Mesendoderm (in vitro differentiated cells): ENCODE measurements around the gene ZNF782.

Experiments used
- DNase-seq: peaks from one replicate; pipeline ENCODE4 v3.0.0; 2013
- H2AK5ac ChIP-seq: 2 replicates; pipeline ENCODE4 v1.6.1; 2013; ENCODE audit warnings: low read length, inconsistent platforms
- H2BK120ac ChIP-seq: 2 replicates; pipeline ENCODE4 v1.6.1; 2013; ENCODE audit warnings: low read depth, mild to moderate bottlenecking, low read length, moderate library complexity, mixed read lengths
- H2BK15ac ChIP-seq: replicated peaks from 2 replicates; pipeline ENCODE4 v1.6.1; 2013; ENCODE audit warnings: low read depth, mild to moderate bottlenecking, moderate library complexity
- H2BK5ac ChIP-seq: 2 replicates; pipeline ENCODE4 v1.6.1; 2013; ENCODE audit warnings: low read length, inconsistent platforms
- H3K18ac ChIP-seq: 2 replicates; pipeline ENCODE4 v1.6.1; 2013; ENCODE audit warnings: mild to moderate bottlenecking, low read length, mixed read lengths
- H3K23ac ChIP-seq: one replicate; pipeline ENCODE4 v1.6.1; 2013; ENCODE audit warnings: low read length
- H3K27ac ChIP-seq: 2 replicates; pipeline ENCODE4 v1.5.1; 2013; ENCODE audit warnings: low read depth, mild to moderate bottlenecking, inconsistent platforms, low read length, moderate library complexity
- H3K27me3 ChIP-seq: 2 replicates; pipeline ENCODE4 v1.6.1; 2013; ENCODE audit warnings: low read length, control low read depth, mild to moderate bottlenecking, inconsistent platforms; ENCODE audit not compliant: insufficient read depth, poor library complexity
- H3K36me3 ChIP-seq: 2 replicates; pipeline ENCODE4 v1.6.1; 2013; ENCODE audit warnings: low read length, inconsistent platforms; ENCODE audit not compliant: control insufficient read depth, insufficient read depth
- H3K4ac ChIP-seq: one replicate; pipeline ENCODE4 v1.6.1; 2013; ENCODE audit warnings: low read depth, mild to moderate bottlenecking, low read length, moderate library complexity
- H3K4me1 ChIP-seq: 2 replicates; pipeline ENCODE4 v1.6.1; 2013; ENCODE audit warnings: low read depth, low read length, inconsistent platforms; ENCODE audit not compliant: control insufficient read depth
- H3K4me2 ChIP-seq: 2 replicates; pipeline ENCODE4 v1.6.1; 2013; ENCODE audit warnings: low read length
- H3K4me3 ChIP-seq: 2 replicates; pipeline ENCODE4 v1.5.1; 2013; ENCODE audit warnings: mild to moderate bottlenecking, low read length
- H3K56ac ChIP-seq: one replicate; pipeline ENCODE4 v1.6.1; 2013; ENCODE audit warnings: low read length
- H3K79me1 ChIP-seq: 2 replicates; pipeline ENCODE4 v1.6.1; 2013; ENCODE audit warnings: low read length, inconsistent platforms
- H3K79me2 ChIP-seq: 2 replicates; pipeline ENCODE4 v1.6.1; 2013; ENCODE audit warnings: mild to moderate bottlenecking, low read length; ENCODE audit not compliant: control insufficient read depth, insufficient read depth
- H3K9ac ChIP-seq: 2 replicates; pipeline ENCODE4 v1.6.1; 2013; ENCODE audit warnings: low read length, inconsistent platforms
- H4K5ac ChIP-seq: one replicate; pipeline ENCODE4 v1.6.1; 2013; ENCODE audit warnings: low read length
- H4K8ac ChIP-seq: one replicate; pipeline ENCODE4 v1.6.1; 2013; ENCODE audit warnings: low read depth, mild to moderate bottlenecking, control low read depth, low read length, moderate library complexity
- WGBS: extraction: QIAGEN DNeasy Blood & Tissue Kit; methylation state at CpG from one replicate; pipeline ENCODE4 v1.1.7; 2013; ENCODE audit warnings: low lambda C conversion rate, missing lambda C conversion rate; ENCODE audit not compliant: insufficient coverage; ENCODE audit errors: extremely low coverage; 5-methylcytosine and 5-hydroxymethylcytosine counted together

Gene ZNF782

DNA sequence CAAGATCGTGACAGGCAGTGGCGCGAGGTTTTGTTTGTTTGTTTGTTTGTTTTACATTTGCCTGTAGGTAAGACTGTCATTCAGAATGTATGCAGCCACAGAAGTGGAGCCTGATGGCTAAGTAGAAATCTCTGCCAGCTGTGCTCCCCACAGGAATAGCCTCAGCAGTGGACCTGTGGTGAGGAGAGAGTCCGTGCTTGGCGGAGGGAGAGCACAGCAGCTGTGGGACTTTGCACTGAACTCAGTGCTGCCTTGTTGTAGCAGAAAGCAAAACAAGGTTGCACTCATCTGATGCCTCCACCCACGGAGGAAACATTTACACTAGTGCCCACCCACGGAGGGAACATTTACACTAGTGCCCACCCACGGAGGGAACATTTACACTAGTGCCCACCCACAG lies 4.4 kb upstream of the ZNF782 start:
- no peak overlapping the region for H3K18ac ChIP-seq
- no peaks in the 10 kb centered on the region for H3K27me3 ChIP-seq
- H3K27ac ChIP-seq: no peak overlapping the region
- peak overlapping the region; percentile 35 for H3K56ac ChIP-seq
- H4K8ac ChIP-seq: no peak overlapping the region
- H3K79me2 ChIP-seq: no peaks in the 10 kb centered on the region
- H3K4me3 ChIP-seq: no peak overlapping the region
- no peak overlapping the region for H2BK120ac ChIP-seq
- H3K79me1 ChIP-seq: peaks cover 2% of the 10 kb centered on the region
- no peak overlapping the region for H3K23ac ChIP-seq
- WGBS: no CpG with 5 or more reads among the region's 8 CpGs
- H3K4me2 ChIP-seq: no peak overlapping the region
- H3K4me1 ChIP-seq: peaks cover 11% of the 10 kb centered on the region
- no peak overlapping the region for H2BK15ac ChIP-seq
- DNase-seq: no peak
- H2BK5ac ChIP-seq: no peak overlapping the region
- H3K36me3 ChIP-seq: no peaks in the 10 kb centered on the region
- no peak overlapping the region for H2AK5ac ChIP-seq
- H3K4ac ChIP-seq: no peak overlapping the region
- H4K5ac ChIP-seq: no peak overlapping the region
- no peak overlapping the region for H3K9ac ChIP-seq

DNA sequence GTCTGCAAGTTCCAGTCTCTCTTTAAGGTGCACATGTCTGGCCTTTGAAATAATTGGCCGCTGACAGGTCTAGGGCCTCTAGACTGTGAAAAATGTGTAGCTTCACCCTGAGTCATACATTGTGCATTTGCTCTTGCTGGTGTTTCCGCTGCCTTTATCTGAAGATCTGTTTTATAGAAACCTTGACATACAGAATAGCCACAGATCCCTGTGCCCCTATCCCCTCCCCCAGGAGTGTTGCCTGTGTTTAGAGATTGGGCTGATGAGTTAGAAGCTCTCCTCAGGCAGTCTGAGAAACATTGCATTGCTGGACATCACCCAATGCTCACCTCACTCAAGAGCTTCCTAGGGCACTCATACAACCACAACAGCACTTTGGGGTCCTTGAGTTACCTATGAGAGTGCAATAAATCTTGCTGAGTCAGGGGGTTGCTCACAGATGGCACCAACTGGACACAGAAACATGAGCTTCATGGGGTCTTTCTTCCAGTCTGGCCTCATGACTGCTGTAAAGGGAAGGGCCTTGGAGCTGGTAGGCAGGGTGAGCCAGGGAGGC lies 3.8 kb upstream of the ZNF782 start:
- Histone ChIP-seq H2BK5ac (no peak overlapping the region), H3K27me3 (no peaks in the 10 kb centered on the region), H3K4ac (no peak overlapping the region), H3K4me3 (no peak overlapping the region), H3K27ac (no peak overlapping the region), H3K18ac (no peak overlapping the region), H3K4me2 (no peak overlapping the region), H3K56ac (no peak overlapping the region), H2BK15ac (no peak overlapping the region), H3K79me2 (no peaks in the 10 kb centered on the region), H3K4me1 (peaks cover 14% of the 10 kb centered on the region), H3K23ac (no peak overlapping the region), H2AK5ac (no peak overlapping the region), H4K8ac (no peak overlapping the region), H3K36me3 (no peaks in the 10 kb centered on the region), H2BK120ac (no peak overlapping the region), H3K79me1 (peaks cover 6% of the 10 kb centered on the region), H4K5ac (no peak overlapping the region), H3K9ac (no peak overlapping the region)
- no peak for DNase-seq
- WGBS: no CpG with 5 or more reads among the region's 2 CpGs

DNA sequence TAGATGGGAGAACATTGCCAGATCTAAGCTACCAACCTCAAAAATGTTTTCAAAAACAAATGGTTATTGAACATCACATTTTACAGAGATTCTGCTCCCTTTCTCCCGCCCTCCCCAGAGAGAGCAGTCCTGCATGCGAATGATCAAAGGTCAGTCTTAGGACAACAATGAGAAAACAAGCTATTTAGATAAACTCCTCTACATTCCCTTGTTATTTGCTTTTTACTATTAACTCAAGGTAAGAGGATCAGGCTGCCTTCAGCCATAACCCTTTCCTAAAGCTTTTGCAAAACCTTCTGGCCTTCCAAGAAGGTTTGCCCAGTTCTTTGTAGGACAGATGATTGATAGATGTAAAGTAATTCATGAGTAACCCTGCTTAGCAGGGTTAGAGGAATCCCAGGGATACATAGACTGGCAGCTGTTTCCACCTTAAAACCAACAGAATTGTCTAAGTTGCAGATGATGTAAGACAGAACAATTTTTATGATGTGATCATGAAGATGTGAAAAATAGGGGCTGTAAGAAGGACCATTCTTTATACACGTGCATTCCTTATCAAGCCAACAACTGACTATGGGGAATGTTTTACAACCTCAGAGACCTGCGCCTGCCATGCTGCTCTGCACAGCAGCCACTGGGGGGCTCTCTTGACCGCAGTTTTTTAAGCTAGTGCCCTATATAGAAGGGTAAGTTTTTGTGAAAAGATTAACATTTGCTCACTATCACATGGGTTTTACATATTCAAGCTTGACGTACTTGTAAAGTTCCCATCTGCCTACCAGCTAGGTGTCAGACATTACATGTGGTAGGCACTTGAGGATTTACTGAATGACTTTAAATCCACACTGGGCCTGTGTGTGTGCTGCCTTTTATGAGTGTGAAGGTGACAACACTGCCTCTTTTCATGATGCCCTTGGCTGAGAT lies 2.3 kb upstream of the ZNF782 start:
- Histone ChIP-seq H2BK15ac (no peak overlapping the region), H4K8ac (no peak overlapping the region), H3K23ac (no peak overlapping the region), H2AK5ac (no peak overlapping the region), H3K4me1 (peaks cover 14% of the 10 kb centered on the region), H3K56ac (peak overlapping the region; percentile 17), H3K18ac (no peak overlapping the region), H4K5ac (no peak overlapping the region), H3K4ac (no peak overlapping the region), H2BK120ac (no peak overlapping the region), H2BK5ac (no peak overlapping the region), H3K27me3 (no peaks in the 10 kb centered on the region), H3K27ac (no peak overlapping the region), H3K9ac (no peak overlapping the region), H3K4me2 (no peak overlapping the region), H3K36me3 (no peaks in the 10 kb centered on the region), H3K79me1 (peaks cover 7% of the 10 kb centered on the region), H3K4me3 (no peak overlapping the region), H3K79me2 (no peaks in the 10 kb centered on the region)
- peak; percentile 93 for DNase-seq
- no CpG with 5 or more reads among the region's 6 CpGs for WGBS

DNA sequence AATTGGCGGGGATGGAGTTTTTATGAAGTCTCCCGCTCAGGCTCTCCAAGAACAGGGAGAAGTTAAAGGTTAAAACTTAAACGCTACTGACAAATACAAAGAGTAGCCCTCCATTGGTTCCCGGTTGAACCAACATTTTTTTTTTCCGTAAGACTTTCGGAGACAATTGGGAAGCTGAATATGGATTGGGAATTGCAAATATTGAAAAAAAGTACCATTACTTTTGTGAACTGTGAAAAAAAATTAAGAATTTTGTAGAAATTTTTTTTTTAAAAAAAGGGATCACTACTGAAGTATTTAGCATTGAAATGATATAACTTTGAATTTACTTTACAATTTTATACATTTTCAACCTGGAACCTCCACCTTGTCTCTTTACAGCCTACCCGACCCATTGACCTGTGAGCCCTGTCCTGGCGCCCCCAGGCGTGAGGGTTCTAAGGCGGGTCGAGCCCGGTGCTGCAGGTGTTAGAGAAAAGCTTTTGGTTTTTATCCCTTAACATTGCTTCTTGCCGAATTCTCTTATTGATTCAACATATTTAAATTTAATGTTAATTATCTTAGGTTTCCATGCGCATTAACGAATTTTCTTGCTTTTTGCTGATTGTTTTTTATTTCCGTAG lies 448 bp upstream of the ZNF782 start:
- Histone ChIP-seq H4K5ac (no peak overlapping the region), H3K27me3 (no peaks in the 10 kb centered on the region), H3K4ac (no peak overlapping the region), H3K9ac (peak overlapping the region; percentile 57), H3K4me3 (peak overlapping the region; percentile 41), H4K8ac (no peak overlapping the region), H2BK15ac (no peak overlapping the region), H2BK120ac (no peak overlapping the region), H3K18ac (no peak overlapping the region), H2BK5ac (no peak overlapping the region), H3K79me1 (peaks cover 7% of the 10 kb centered on the region), H3K79me2 (no peaks in the 10 kb centered on the region), H3K56ac (no peak overlapping the region), H3K36me3 (no peaks in the 10 kb centered on the region), H2AK5ac (no peak overlapping the region), H3K23ac (no peak overlapping the region), H3K27ac (no peak overlapping the region), H3K4me2 (peak overlapping the region; percentile 48), H3K4me1 (peaks cover 11% of the 10 kb centered on the region)
- peak; percentile 24 for DNase-seq
- WGBS: no CpG with 5 or more reads among the region's 16 CpGs

DNA sequence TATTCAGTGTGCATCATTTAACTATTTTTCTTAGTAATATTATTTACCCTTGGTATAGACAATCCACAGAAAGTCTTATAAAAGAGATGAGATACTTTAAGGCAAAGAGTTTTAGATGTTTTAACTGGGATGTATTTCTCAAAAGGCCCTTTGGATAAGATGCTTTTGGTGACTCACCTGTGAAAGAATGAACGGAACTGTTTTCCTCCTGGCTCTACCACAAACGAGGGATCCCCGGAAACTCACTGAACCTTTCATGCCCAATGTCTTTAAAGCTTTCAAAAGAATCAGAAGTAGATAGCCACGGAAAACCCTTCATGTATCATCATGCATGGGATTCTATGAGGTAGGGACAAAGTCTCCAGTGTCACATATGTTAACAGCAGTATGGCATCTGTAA lies 1.6 kb downstream of the ZNF782 start:
- Histone ChIP-seq H3K27me3 (no peaks in the 10 kb centered on the region), H2BK15ac (no peak overlapping the region), H3K4me2 (no peak overlapping the region), H4K5ac (no peak overlapping the region), H3K18ac (no peak overlapping the region), H3K36me3 (no peaks in the 10 kb centered on the region), H3K79me1 (peaks cover 9% of the 10 kb centered on the region), H3K4me3 (no peak overlapping the region), H3K4ac (no peak overlapping the region), H3K4me1 (peaks cover 8% of the 10 kb centered on the region), H2AK5ac (no peak overlapping the region), H3K23ac (no peak overlapping the region), H2BK120ac (no peak overlapping the region), H3K27ac (no peak overlapping the region), H3K9ac (no peak overlapping the region), H3K56ac (no peak overlapping the region), H2BK5ac (no peak overlapping the region), H3K79me2 (peaks cover 2% of the 10 kb centered on the region), H4K8ac (no peak overlapping the region)
- DNase-seq: no peak
- WGBS: no CpG with 5 or more reads among the region's 4 CpGs
